HG03342 (cell line): ENCODE data around the gene MAD1L1.

Experiments used
- ATAC-seq: cut with Tn5 transposase; IDR thresholded peaks from one replicate; pipeline ENCODE4 v1.9.1; 2021; ENCODE audit warnings: mild to moderate bottlenecking, moderate library complexity; ENCODE audit not compliant: unreplicated experiment

MAD1L1 gene

GRCh38 chr7:2094454-2095045 is 138.2 kb downstream of the MAD1L1 start:
- ATAC-seq = no peak

DNA sequence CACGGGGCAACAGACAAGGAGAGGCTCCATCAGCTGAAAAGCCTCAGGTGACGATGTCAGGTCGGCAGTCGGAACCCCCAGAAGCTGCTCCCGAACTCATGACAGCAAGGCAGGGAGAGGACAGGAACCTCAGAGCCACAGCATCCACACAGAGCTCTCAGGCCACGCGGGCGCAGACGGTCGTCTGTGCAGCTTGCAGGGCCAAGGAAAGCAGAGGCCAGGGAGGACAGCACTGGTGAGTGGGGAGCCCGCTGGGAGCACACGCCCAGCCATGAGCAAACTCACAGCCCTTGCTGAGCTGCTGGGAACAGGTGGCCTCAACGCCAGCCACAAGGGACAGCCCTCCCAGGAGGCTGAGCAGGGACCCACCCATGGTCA is 138.9 kb downstream of the MAD1L1 start:
- no peak for ATAC-seq

DNA sequence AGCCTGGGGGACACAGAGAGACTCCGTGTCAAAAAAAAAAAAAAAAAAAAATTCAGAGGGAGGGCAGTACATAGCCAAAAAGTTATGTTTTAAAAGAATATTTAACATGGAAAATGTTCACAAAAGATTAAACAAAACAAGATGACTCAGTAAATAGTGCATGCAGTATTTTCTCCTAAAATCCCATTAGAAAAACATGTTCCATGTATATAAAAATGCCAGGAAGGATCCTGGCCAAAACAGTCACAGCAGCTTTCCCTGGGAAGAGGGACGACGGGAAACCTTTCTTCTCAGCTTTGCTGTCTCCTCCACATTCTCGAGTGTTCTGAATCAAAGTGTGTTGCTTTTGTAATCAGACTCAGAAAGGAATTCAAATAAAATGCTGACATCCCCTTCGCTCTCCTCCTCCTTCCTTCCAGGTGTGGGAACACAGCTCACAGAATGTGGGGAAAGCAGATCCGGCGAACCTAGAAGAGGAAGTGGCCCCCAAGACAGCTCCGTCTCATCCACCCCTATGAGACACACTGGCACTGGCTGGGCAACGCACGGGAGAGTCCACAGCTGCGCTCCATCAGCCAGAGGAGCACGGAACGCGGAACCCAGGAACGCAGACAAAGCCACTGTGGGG is 139.4 kb downstream of the MAD1L1 start:
- ATAC-seq = no peak

- ATAC-seq = no peak
Measured at GRCh38 chr7:2092279-2092678, 140.5 kb downstream of the MAD1L1 start.

- no peak for ATAC-seq
Measured at GRCh38 chr7:2090526-2091520, 141.9 kb downstream of the MAD1L1 start.

DNA sequence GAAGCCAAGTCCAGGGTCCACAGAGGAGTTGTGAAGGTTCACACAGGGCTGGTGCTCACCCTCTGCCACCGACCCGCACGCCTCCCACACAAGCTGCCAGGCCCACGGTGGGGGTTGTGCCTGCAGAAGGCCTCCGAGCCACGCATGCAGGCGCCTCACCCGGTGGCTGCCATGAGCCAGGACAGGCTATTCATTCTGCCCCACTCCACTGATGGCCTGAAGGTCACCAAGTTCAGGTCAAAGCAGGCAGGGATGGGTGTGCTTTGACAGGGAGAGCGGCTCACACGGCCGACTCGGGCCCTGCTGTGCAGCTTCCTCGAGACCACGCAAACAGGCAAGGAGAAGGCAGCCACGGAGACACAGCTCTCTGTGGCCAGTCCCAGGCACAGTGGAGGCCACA is 143.9 kb downstream of the MAD1L1 start:
- no peak for ATAC-seq

DNA sequence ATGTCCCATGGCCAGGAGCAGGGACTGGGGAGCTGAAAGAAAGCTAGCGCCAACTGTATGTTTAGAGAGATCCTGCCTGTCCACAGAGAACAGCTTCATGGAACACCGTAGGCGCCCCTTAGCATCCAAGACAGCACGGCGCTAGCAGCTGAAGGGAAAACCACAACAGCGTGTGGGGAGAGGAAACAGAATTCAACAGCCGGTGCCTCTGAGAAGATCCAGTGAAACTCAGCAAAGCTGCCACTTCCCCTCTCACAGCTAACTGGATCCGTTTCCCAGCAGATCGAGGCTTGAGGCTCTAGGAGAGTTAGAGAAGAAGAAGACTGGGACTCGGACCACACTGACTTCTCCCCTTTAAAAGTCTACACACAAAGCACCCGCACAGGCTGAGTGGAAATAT is 145.0 kb downstream of the MAD1L1 start:
- no peak for ATAC-seq

DNA sequence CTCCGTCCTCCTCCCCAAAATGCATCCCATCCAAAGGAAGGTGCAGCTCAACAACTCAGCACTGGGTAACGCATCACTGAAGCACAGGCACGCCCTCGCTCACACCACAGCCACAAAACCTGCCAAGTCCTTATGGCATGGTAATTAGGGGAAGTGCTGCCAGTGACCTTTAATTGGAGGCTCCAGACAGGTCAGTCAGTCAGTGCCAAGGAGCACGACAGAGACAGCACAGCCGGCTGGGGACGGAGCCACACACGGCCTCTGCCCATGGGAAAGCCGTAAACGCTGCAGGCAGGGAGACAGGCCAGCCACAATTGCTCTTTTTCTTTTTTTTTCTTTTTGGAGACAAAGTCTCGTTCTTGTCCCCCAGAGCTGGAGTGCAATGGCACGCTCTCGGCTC is 146.5 kb downstream of the MAD1L1 start:
- no peak for ATAC-seq

- ATAC-seq = no peak
Measured at GRCh38 chr7:2085804-2086203, 146.9 kb downstream of the MAD1L1 start.

- ATAC-seq = no peak
Measured at GRCh38 chr7:2084781-2085505, 147.8 kb downstream of the MAD1L1 start.

- no peak for ATAC-seq
Measured at GRCh38 chr7:2084331-2084730, 148.4 kb downstream of the MAD1L1 start.

DNA sequence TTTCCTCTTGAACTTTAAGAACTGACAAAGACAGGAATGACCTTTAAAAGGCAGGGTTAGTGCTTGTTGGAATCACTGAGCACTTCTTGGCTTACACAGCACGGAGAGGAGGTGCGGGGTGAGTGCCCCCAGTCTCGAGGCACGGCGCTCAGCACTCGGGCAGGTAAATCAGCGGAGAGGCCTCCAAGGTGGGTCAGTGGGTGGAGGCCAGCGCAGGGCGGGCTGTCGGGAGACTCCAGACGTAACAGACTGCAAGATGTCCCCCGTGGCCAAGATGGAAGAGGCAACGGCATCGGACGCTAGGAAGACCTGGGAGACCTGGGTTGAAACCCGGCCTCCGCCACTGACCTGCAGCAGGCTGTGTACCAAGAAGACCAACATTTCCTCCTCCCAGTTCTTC is 149.4 kb downstream of the MAD1L1 start:
- ATAC-seq = no peak

- ATAC-seq = no peak
Measured at GRCh38 chr7:2082139-2082998, 150.4 kb downstream of the MAD1L1 start.

DNA sequence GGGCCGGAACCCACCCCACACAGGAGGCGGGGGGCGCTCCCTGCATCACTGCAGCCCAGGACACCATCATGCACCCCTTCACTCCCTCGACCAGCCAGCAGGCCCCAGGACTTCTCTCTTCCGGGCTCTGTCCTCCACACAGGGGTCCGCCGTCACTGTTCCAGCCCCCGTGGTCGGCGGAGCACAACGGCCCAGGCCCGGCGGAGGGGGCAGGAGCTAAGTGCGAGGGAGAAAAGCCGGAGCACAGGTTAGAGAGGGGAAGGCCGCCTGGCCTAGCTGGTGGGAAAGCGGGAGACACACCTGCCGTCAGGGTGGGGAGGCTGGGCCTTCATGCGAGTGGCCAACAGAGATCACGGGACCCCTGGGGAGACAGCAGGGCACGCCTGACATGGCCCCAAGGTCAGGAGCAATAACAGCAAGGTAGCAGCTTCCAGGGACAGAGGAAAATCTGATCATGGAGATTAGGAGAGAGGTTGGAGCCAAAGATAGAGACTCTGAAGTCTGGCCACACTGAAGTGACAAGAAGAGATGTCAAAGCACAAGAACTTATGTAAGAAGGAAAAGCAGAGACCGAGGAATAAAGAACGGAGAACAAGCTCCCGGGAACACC is 151.1 kb downstream of the MAD1L1 start:
- no peak for ATAC-seq

DNA sequence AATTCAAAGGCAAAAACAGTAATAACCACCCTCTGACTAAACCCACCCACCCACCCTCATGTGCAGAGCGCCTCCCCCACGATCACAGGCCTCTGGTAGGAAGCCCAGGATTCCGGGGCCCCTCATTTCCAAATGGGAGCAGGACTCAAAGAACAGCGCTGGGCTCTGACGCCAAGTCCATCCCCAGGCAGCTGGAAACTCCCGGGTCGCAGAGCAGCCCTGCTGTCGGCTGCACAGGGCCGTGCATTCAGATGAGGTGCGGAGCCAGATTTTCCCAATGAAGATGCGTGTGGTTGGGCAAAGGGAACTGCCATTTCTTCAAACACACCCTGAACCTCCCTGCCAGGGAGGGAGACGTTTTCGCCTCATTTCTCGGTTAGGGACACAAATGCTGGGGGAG is 152.3 kb downstream of the MAD1L1 start:
- ATAC-seq = no peak

DNA sequence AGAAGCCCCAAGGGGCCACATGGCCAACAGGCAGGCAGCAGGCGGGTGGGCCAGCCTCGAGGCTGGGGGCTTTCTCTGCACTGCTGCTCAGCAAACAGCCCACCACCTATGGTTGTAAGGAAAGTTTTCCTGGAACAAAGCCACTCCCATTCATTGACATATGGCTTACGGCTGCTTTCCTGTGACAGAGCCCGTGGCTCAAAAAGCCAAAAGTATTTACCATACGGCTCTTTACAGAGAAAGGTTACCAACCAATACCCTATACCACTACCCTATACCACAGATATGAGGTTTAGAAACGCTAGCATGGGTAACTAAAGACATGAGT is 152.7 kb downstream of the MAD1L1 start:
- no peak for ATAC-seq

- no peak for ATAC-seq
Measured at GRCh38 chr7:2079332-2080059, 153.2 kb downstream of the MAD1L1 start.

DNA sequence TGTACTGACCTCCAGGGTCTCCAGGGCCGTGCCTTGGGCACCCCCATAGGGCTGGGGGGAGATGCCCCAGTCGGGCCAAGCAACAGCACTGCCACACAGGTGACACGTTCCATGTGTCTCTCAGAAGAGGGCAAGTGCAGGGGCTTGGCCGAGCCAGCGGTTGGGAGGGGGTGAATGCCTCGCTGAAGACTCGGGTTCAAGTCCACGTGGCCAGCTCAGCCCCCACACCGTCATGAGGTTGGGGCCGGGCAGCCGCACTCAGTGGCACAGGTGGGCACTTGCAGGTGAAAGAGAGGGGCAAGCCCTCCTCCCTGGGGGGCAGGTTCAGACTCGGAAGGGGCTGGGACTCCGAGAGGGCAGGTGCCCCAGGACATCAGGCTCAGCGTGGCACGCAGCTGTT is 153.8 kb downstream of the MAD1L1 start:
- no peak for ATAC-seq

- ATAC-seq = no peak
Measured at GRCh38 chr7:2076649-2077064, 156.1 kb downstream of the MAD1L1 start.
